Activated T-helper 17 cell treated with anti-CD3 and anti-CD28 coated beads, Interleukin-2, amount 50 U/mL, for 72 hours (primary cell): Measurements from ENCODE around the gene ACOT13. TPM values are rescaled to one million over a fixed set of nuclear protein-coding genes. Genes with fewer than 3 reads are reported as not detected.
"Not testable (repeated sequence)": the region's sequence is repeated elsewhere in the genome, so short reads cannot be mapped to it uniquely, and the experiment has no call there.

ENCODE experiments used
- ATAC-seq: fragments of 150-1000 bp; cut with Tn5 transposase; replicated peaks from 2 replicates; pipeline ENCODE4 v1.10.0; 2021; ENCODE audit warnings: mild to moderate bottlenecking, moderate library complexity
- H3K27ac Mint-ChIP-seq: one replicate; pipeline ENCODE4 v1.8.0; 2022; ENCODE audit warnings: mixed read lengths
- H3K27me3 Mint-ChIP-seq: one replicate; pipeline ENCODE4 v1.8.0; 2022; ENCODE audit warnings: mixed read lengths
- H3K36me3 Mint-ChIP-seq: one replicate; pipeline ENCODE4 v1.8.0; 2022; ENCODE audit warnings: low read depth, mild to moderate bottlenecking, mixed read lengths
- H3K4me1 Mint-ChIP-seq: one replicate; pipeline ENCODE4 v1.8.0; 2022; ENCODE audit warnings: mixed read lengths
- H3K4me3 Mint-ChIP-seq: one replicate; pipeline ENCODE4 v1.8.0; 2022; ENCODE audit warnings: mild to moderate bottlenecking, mixed read lengths
- H3K9me3 Mint-ChIP-seq: one replicate; pipeline ENCODE4 v1.8.0; 2022; ENCODE audit warnings: mixed read lengths
- total RNA-seq, 2 donors: library from RNA; stranded (reverse); gene quantifications; one replicate each; pipeline ENCODE4 v1.2.3, GENCODE V29; 2022

ACOT13 gene
- total RNA-seq: 10 to 100 TPM; 19.2 to 23.5 TPM

- H3K27ac Mint-ChIP-seq: peak within 1 kb of the TSS; percentile 99
- H3K36me3 Mint-ChIP-seq: peaks cover 68% of the 10 kb centered on the region
- H3K9me3 Mint-ChIP-seq: no peaks in the 10 kb centered on the region
- peak; percentile 95 for ATAC-seq
- H3K4me3 Mint-ChIP-seq: peak within 1 kb of the TSS; percentile 94
- H3K4me1 Mint-ChIP-seq: peaks cover 37% of the 10 kb centered on the region
- H3K27me3 Mint-ChIP-seq: no peaks in the 10 kb centered on the region
Measured at GRCh38 chr6:24666641-24667377, at the start of gene ACOT13, which contains the start of gene TDP2. TSS of gene ACOT13 (plus strand) at chr6:24667077. CDS start at chr6:24667264, 187 bp downstream. TSS of gene TDP2 (minus strand) at chr6:24666899. CDS start at chr6:24666862, 37 bp downstream.

GRCh38 chr6:24619661-24620060 lies 47.2 kb upstream of the ACOT13 start:
- Mint-ChIP-seq H3K27ac (no peak overlapping the region), H3K4me1 (peaks cover 3% of the 10 kb centered on the region), H3K4me3 (no peak overlapping the region), H3K36me3 (no peaks in the 10 kb centered on the region), H3K9me3 (no peaks in the 10 kb centered on the region), H3K27me3 (no peaks in the 10 kb centered on the region)
- no peak for ATAC-seq

- no peaks in the 10 kb centered on the region for H3K36me3 Mint-ChIP-seq
- no peak overlapping the region for H3K4me3 Mint-ChIP-seq
- no peaks in the 10 kb centered on the region for H3K27me3 Mint-ChIP-seq
- H3K9me3 Mint-ChIP-seq: no peaks in the 10 kb centered on the region
- peaks cover 3% of the 10 kb centered on the region for H3K4me1 Mint-ChIP-seq
- no peak for ATAC-seq
- H3K27ac Mint-ChIP-seq: no peak overlapping the region
Measured at GRCh38 chr6:24620637-24621036, 46.2 kb upstream of the ACOT13 start.

- peaks cover 3% of the 10 kb centered on the region for H3K4me1 Mint-ChIP-seq
- no peaks in the 10 kb centered on the region for H3K36me3 Mint-ChIP-seq
- no peak overlapping the region for H3K27ac Mint-ChIP-seq
- H3K27me3 Mint-ChIP-seq: peaks cover 3% of the 10 kb centered on the region
- no peak overlapping the region for H3K4me3 Mint-ChIP-seq
- no peaks in the 10 kb centered on the region for H3K9me3 Mint-ChIP-seq
- ATAC-seq: no peak
Measured at GRCh38 chr6:24621626-24622289, 45.1 kb upstream of the ACOT13 start.

GRCh38 chr6:24630856-24631505 lies 35.9 kb upstream of the ACOT13 start:
- no peaks in the 10 kb centered on the region for H3K4me1 Mint-ChIP-seq
- H3K4me3 Mint-ChIP-seq: no peak overlapping the region
- no peak overlapping the region for H3K27ac Mint-ChIP-seq
- no peaks in the 10 kb centered on the region for H3K36me3 Mint-ChIP-seq
- H3K9me3 Mint-ChIP-seq: no peaks in the 10 kb centered on the region
- no peak for ATAC-seq
- peaks cover 20% of the 10 kb centered on the region for H3K27me3 Mint-ChIP-seq

GRCh38 chr6:24631671-24632070 lies 35.2 kb upstream of the ACOT13 start:
- Mint-ChIP-seq H3K9me3 (no peaks in the 10 kb centered on the region), H3K27me3 (peaks cover 19% of the 10 kb centered on the region), H3K36me3 (no peaks in the 10 kb centered on the region), H3K4me1 (no peaks in the 10 kb centered on the region), H3K4me3 (no peak overlapping the region), H3K27ac (no peak overlapping the region)
- ATAC-seq: no peak

GRCh38 chr6:24632573-24632972 lies 34.3 kb upstream of the ACOT13 start:
- H3K36me3 Mint-ChIP-seq: no peaks in the 10 kb centered on the region
- H3K4me1 Mint-ChIP-seq: no peaks in the 10 kb centered on the region
- H3K9me3 Mint-ChIP-seq: no peaks in the 10 kb centered on the region
- H3K27me3 Mint-ChIP-seq: peaks cover 19% of the 10 kb centered on the region
- no peak overlapping the region for H3K27ac Mint-ChIP-seq
- no peak for ATAC-seq
- no peak overlapping the region for H3K4me3 Mint-ChIP-seq

- no peaks in the 10 kb centered on the region for H3K9me3 Mint-ChIP-seq
- H3K27ac Mint-ChIP-seq: no peak overlapping the region
- no peaks in the 10 kb centered on the region for H3K36me3 Mint-ChIP-seq
- H3K4me1 Mint-ChIP-seq: no peaks in the 10 kb centered on the region
- H3K4me3 Mint-ChIP-seq: no peak overlapping the region
- peaks cover 17% of the 10 kb centered on the region for H3K27me3 Mint-ChIP-seq
- no peak for ATAC-seq
Measured at GRCh38 chr6:24636681-24637080, 30.2 kb upstream of the ACOT13 start.

- Mint-ChIP-seq H3K9me3 (no peaks in the 10 kb centered on the region), H3K27ac (no peak overlapping the region), H3K36me3 (no peaks in the 10 kb centered on the region)
Measured at GRCh38 chr6:24640166-24640565, 26.7 kb upstream of the ACOT13 start.

GRCh38 chr6:24640631-24641030 lies 26.2 kb upstream of the ACOT13 start:
- H3K27me3 Mint-ChIP-seq, H3K36me3 Mint-ChIP-seq, H3K4me1 Mint-ChIP-seq, H3K27ac Mint-ChIP-seq, ATAC-seq, H3K4me3 Mint-ChIP-seq, H3K9me3 Mint-ChIP-seq: not testable (repeated sequence)

More at GRCh38 chr6:24640166-24640565, 26.7 kb upstream of the ACOT13 start:
- ATAC-seq: no peak
- no peak overlapping the region for H3K4me3 Mint-ChIP-seq
- H3K27me3 Mint-ChIP-seq: peaks cover 10% of the 10 kb centered on the region
- no peaks in the 10 kb centered on the region for H3K4me1 Mint-ChIP-seq

GRCh38 chr6:24642061-24642460 lies 24.8 kb upstream of the ACOT13 start:
- H3K4me1 Mint-ChIP-seq: peaks cover 6% of the 10 kb centered on the region
- ATAC-seq: no peak
- H3K27me3 Mint-ChIP-seq: peaks cover 6% of the 10 kb centered on the region
- no peaks in the 10 kb centered on the region for H3K9me3 Mint-ChIP-seq
- H3K4me3 Mint-ChIP-seq: no peak overlapping the region
- H3K27ac Mint-ChIP-seq: no peak overlapping the region
- H3K36me3 Mint-ChIP-seq: no peaks in the 10 kb centered on the region

GRCh38 chr6:24643920-24644319 lies 23.0 kb upstream of the ACOT13 start:
- peaks cover 6% of the 10 kb centered on the region for H3K4me1 Mint-ChIP-seq
- H3K27me3 Mint-ChIP-seq: peaks cover 6% of the 10 kb centered on the region
- H3K4me3 Mint-ChIP-seq: no peak overlapping the region
- H3K27ac Mint-ChIP-seq: no peak overlapping the region
- no peak for ATAC-seq
- no peaks in the 10 kb centered on the region for H3K36me3 Mint-ChIP-seq
- no peaks in the 10 kb centered on the region for H3K9me3 Mint-ChIP-seq

GRCh38 chr6:24644377-24644776 lies 22.5 kb upstream of the ACOT13 start:
- no peaks in the 10 kb centered on the region for H3K9me3 Mint-ChIP-seq
- H3K4me3 Mint-ChIP-seq: peak overlapping the region; percentile 76

GRCh38 chr6:24646771-24647170 lies 20.1 kb upstream of the ACOT13 start:
- H3K27me3 Mint-ChIP-seq: peaks cover 3% of the 10 kb centered on the region
- H3K27ac Mint-ChIP-seq: peak overlapping the region; percentile 76
- peaks cover 22% of the 10 kb centered on the region for H3K36me3 Mint-ChIP-seq
- peaks cover 6% of the 10 kb centered on the region for H3K4me1 Mint-ChIP-seq
- H3K9me3 Mint-ChIP-seq: no peaks in the 10 kb centered on the region
- peak overlapping the region; percentile 76 for H3K4me3 Mint-ChIP-seq
- no peak for ATAC-seq

More at GRCh38 chr6:24644377-24644776, 22.5 kb upstream of the ACOT13 start:
- Mint-ChIP-seq H3K27me3 (peaks cover 6% of the 10 kb centered on the region), H3K36me3 (no peaks in the 10 kb centered on the region), H3K4me1 (peaks cover 6% of the 10 kb centered on the region), H3K27ac (no peak overlapping the region)
- no peak for ATAC-seq

GRCh38 chr6:24648276-24648675 lies 18.6 kb upstream of the ACOT13 start:
- ATAC-seq: no peak
- Mint-ChIP-seq H3K27ac (no peak overlapping the region), H3K27me3 (peaks cover 3% of the 10 kb centered on the region)

More at GRCh38 chr6:24648276-24648675, 18.6 kb upstream of the ACOT13 start:
- H3K4me1 Mint-ChIP-seq: peaks cover 6% of the 10 kb centered on the region
- no peaks in the 10 kb centered on the region for H3K9me3 Mint-ChIP-seq
- H3K4me3 Mint-ChIP-seq: no peak overlapping the region
- H3K36me3 Mint-ChIP-seq: peaks cover 38% of the 10 kb centered on the region
